Prostate gland (tissue), 2 donors: ENCODE data around the gene ADAMTSL2. TPM values are rescaled to one million over a fixed set of nuclear protein-coding genes. Genes with fewer than 3 reads are reported as not detected.

Source experiments
- DNase-seq: peaks from one replicate; pipeline ENCODE4 v3.0.0-alpha.2; 2019; ENCODE audit warnings: low spot score
- H3K27ac ChIP-seq, 2 donors: fragments of 200-600 bp; sonication (generic); 2 replicates each; pipeline ENCODE4 v1.5.1; 2017 to 2019
- H3K27me3 ChIP-seq: fragments of 200-600 bp; sonication (generic); replicated peaks from 2 replicates; pipeline ENCODE4 v1.5.1; 2019; ENCODE audit not compliant: insufficient read depth
- H3K36me3 ChIP-seq, 2 donors: fragments of 200-600 bp; sonication (generic); 1 replicate in 1 of 2; 2 replicates in 1 of 2; pipeline versions ENCODE4 v1.5.1 to v1.8.1; 2017 to 2019
- H3K4me1 ChIP-seq: fragments of 200-600 bp; sonication (generic); replicated peaks from 2 replicates; pipeline ENCODE4 v1.5.1; 2019
- H3K4me3 ChIP-seq, 2 donors: fragments of 200-600 bp; sonication (generic); 2 replicates each; pipeline ENCODE4 v1.5.1; 2017 to 2019
- H3K9me3 ChIP-seq: fragments of 200-600 bp; sonication (generic); 2 replicates; pipeline ENCODE4 v1.5.1; 2017
- CTCF ChIP-seq, 4 experiments: fragments of 200-600 bp in 2 of 4; fragments of 450-650 bp in 2 of 4; sonication (generic) in 2 of 4; IDR thresholded peaks; 1 replicate in 3 of 4; 2 replicates in 1 of 4; pipeline ENCODE4 v1.5.1; 2016 to 2019; ENCODE audit warnings: antibody characterized with exemption in 4 of 4, mild to moderate bottlenecking in 2 of 4, moderate library complexity in 2 of 4
- POLR2A ChIP-seq: fragments of 450-650 bp; IDR thresholded peaks from one replicate; pipeline ENCODE4 v1.6.1; 2016; ENCODE audit warnings: antibody characterized with exemption, mild to moderate bottlenecking
- POLR2AphosphoS5 ChIP-seq: sonication (generic); formaldehyde crosslinking; IDR thresholded peaks from one replicate; pipeline ENCODE4 v1.6.1; 2017; ENCODE audit warnings: antibody characterized with exemption
- WGBS: methylation state at CpG from one replicate; pipeline ENCODE4 v1.1.5; 2018; 5-methylcytosine and 5-hydroxymethylcytosine counted together
- intact Hi-C: fragments of 100-400 bp; cut with DNase I; formaldehyde crosslinking; loops from one replicate; pipeline ENCODE4 v1.14.2; 2022
- total RNA-seq, 2 donors: library from RNA; depleted of rRNA; stranded (reverse); fragments of >200 nt; gene quantifications; one replicate each; pipeline ENCODE4 v1.1.0, GENCODE V29; 2016

The ADAMTSL2 gene
- total RNA-seq, 2 donors from 2014 or later, result 1.6 to 11.6 TPM

- TF ChIP-seq POLR2AphosphoS5, result no peak
- TF ChIP-seq CTCF (IDR thresholded peaks at IDR 0.05), result no peak
- TF ChIP-seq POLR2A, result no peak
- Histone ChIP-seq H3K27me3 (no peaks in the 10 kb centered on the region), H3K36me3 (no peaks in the 10 kb centered on the region), H3K4me1 (no peaks in the 10 kb centered on the region), H3K4me3 (no peak overlapping the region), H3K9me3 (no peaks in the 10 kb centered on the region), H3K27ac (no peak overlapping the region)
- 80% methylated on average over 7 of the region's 7 CpGs for WGBS
- intact Hi-C loops, result no loop called here
- no peak for DNase-seq
These were observed 62.9 kb downstream of the ADAMTSL2 start for GRCh38 chr9:133597316-133597957.

- no peak for TF ChIP-seq POLR2AphosphoS5
- TF ChIP-seq POLR2A, result no peak
- 91% methylated on average over 7 of the region's 7 CpGs for WGBS
- Histone ChIP-seq H3K36me3 (no peaks in the 10 kb centered on the region), H3K27me3 (peaks cover 2% of the 10 kb centered on the region), H3K9me3 (no peaks in the 10 kb centered on the region), H3K27ac (no peak overlapping the region), H3K4me3 (no peak overlapping the region), H3K4me1 (no peaks in the 10 kb centered on the region)
- intact Hi-C loops, result no loop called here
- DNase-seq, result no peak
These were observed 64.5 kb downstream of the ADAMTSL2 start for GRCh38 chr9:133598978-133599377.

GRCh38 chr9:133599470-133600173, 65.1 kb downstream of the ADAMTSL2 start:
- TF ChIP-seq CTCF (IDR thresholded peaks at IDR 0.05), result no peak
- TF ChIP-seq POLR2AphosphoS5, result no peak
- WGBS, result 92% methylated on average over 6 of the region's 6 CpGs
- peaks cover 2% of the 10 kb centered on the region for H3K27me3 ChIP-seq
- no peak overlapping the region for H3K27ac ChIP-seq
- H3K36me3 ChIP-seq, result no peaks in the 10 kb centered on the region
- H3K4me3 ChIP-seq, result no peak overlapping the region
- no peaks in the 10 kb centered on the region for H3K4me1 ChIP-seq
- H3K9me3 ChIP-seq, result no peaks in the 10 kb centered on the region
- intact Hi-C loops, result no loop called here
- no peak for DNase-seq

GRCh38 chr9:133600739-133601138, 66.2 kb downstream of the ADAMTSL2 start:
- peaks cover 2% of the 10 kb centered on the region for H3K27me3 ChIP-seq
- H3K36me3 ChIP-seq, result no peaks in the 10 kb centered on the region
- WGBS, result 69% methylated on average over 7 of the region's 7 CpGs
- H3K27ac ChIP-seq, result no peak overlapping the region
- intact Hi-C loops, result no loop called here
- TF ChIP-seq POLR2AphosphoS5 (no peak), POLR2A (no peak), CTCF (IDR thresholded peaks at IDR 0.05) (no peak)
- no peak for DNase-seq
- no peaks in the 10 kb centered on the region for H3K9me3 ChIP-seq
- no peaks in the 10 kb centered on the region for H3K4me1 ChIP-seq
- H3K4me3 ChIP-seq, result no peak overlapping the region

- intact Hi-C loops, result no loop called here
- no peaks in the 10 kb centered on the region for H3K36me3 ChIP-seq
- 89% methylated on average over 10 of the region's 10 CpGs for WGBS
- H3K4me1 ChIP-seq, result no peaks in the 10 kb centered on the region
- peaks cover 2% of the 10 kb centered on the region for H3K27me3 ChIP-seq
- H3K4me3 ChIP-seq, result no peak overlapping the region
- TF ChIP-seq POLR2AphosphoS5, result no peak
- no peak for TF ChIP-seq CTCF (IDR thresholded peaks at IDR 0.05)
- TF ChIP-seq POLR2A, result no peak
- no peak for DNase-seq
- H3K27ac ChIP-seq, result no peak overlapping the region
- no peaks in the 10 kb centered on the region for H3K9me3 ChIP-seq
These were observed 67.2 kb downstream of the ADAMTSL2 start for GRCh38 chr9:133601746-133602145.
